GM23248 (cell line): ENCODE measurements around the gene ZNF141.

Source experiments
- EZH2 ChIP-seq: fragments of 200-600 bp; sonication (generic); IDR thresholded peaks from 2 replicates; pipeline ENCODE4 v1.6.1; 2018; ENCODE audit warnings: antibody characterized with exemption, mild to moderate bottlenecking; ENCODE audit not compliant: insufficient read depth, poor library complexity, severe bottlenecking
- EZH2phosphoT487 ChIP-seq: fragments of 200-600 bp; sonication (generic); IDR thresholded peaks from 2 replicates; pipeline ENCODE4 v1.6.1; 2018; ENCODE audit warnings: antibody characterized with exemption, moderate library complexity, mild to moderate bottlenecking, low read depth; ENCODE audit not compliant: insufficient read depth

- no peak for TF ChIP-seq EZH2
- TF ChIP-seq EZH2phosphoT487: no peak
These were observed 796 bp upstream of the ZNF141 start for GRCh38 chr4:336893-337142.
